Loucy (cell line): ENCODE results near the gene KLF13.

Experiments used
- CTCF ChIP-seq: fragments of 200-600 bp; sonication (generic); conservative IDR thresholded peaks from 2 replicates; pipeline ENCODE4 v1.5.1; 2014; ENCODE audit warnings: mild to moderate bottlenecking, antibody characterized with exemption, low read length
- EZH2phosphoT487 ChIP-seq: fragments of 200-600 bp; IDR thresholded peaks from 2 replicates; pipeline ENCODE4 v1.6.1; 2018; ENCODE audit warnings: antibody characterized with exemption, mild to moderate bottlenecking, moderate library complexity, borderline replicate concordance

GRCh38 chr15:31336593-31337295, 10.1 kb downstream of the KLF13 start:
- no peak for TF ChIP-seq CTCF
- TF ChIP-seq EZH2phosphoT487: no peak
